ENCODE results near the gene MFSD12. TPM values are rescaled to one million over a fixed set of nuclear protein-coding genes. Genes with fewer than 3 reads are reported as not detected.

The MFSD12 gene
- total and polyA plus RNA-seq, 9 donors = 17.4 to 104 (median 36.4) TPM

DNA sequence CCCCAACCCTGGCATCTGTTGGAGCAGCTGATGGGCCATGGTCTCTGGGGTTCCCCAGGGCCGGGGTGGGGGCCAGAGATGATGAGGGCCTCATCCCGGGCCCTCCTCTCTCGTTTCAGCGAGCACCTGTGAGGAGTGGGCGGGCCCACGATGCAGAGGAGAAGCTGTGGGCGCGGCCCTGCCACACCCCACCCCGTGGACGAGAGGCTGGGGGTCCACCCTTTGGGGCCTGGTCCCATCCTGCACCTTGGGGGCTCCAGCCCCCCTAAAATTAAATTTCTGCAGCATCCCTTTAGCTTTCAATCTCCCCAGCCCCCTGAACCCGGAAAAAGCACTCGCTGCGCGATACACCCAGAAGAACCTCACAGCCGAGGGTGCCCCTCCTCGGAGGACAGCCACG is 21.0 kb upstream of the MFSD12 start:
- TF ChIP-seq EP300 (IDR thresholded peaks at IDR 0.05) (no peak), POLR2A (IDR thresholded peaks at IDR 0.05) (no peak)
- TF ChIP-seq, protein P1, sequence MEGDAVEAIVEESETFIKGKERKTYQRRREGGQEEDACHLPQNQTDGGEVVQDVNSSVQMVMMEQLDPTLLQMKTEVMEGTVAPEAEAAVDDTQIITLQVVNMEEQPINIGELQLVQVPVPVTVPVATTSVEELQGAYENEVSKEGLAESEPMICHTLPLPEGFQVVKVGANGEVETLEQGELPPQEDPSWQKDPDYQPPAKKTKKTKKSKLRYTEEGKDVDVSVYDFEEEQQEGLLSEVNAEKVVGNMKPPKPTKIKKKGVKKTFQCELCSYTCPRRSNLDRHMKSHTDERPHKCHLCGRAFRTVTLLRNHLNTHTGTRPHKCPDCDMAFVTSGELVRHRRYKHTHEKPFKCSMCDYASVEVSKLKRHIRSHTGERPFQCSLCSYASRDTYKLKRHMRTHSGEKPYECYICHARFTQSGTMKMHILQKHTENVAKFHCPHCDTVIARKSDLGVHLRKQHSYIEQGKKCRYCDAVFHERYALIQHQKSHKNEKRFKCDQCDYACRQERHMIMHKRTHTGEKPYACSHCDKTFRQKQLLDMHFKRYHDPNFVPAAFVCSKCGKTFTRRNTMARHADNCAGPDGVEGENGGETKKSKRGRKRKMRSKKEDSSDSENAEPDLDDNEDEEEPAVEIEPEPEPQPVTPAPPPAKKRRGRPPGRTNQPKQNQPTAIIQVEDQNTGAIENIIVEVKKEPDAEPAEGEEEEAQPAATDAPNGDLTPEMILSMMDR (IDR thresholded peaks at IDR 0.05) = no peak
- intact Hi-C loops (cut with DNase I) = no loop called here
- no peak overlapping the region for H3K27ac ChIP-seq
- DNase-seq = no peak
- H3K4me3 ChIP-seq = no peak overlapping the region
- H3K4me1 ChIP-seq (ENCODE audit: insufficient read depth) = peaks cover 10% of the 10 kb centered on the region
- H3K27me3 ChIP-seq = no peaks in the 10 kb centered on the region
- no peaks in the 10 kb centered on the region for H3K9me3 ChIP-seq
- WGBS, 3 donors = 74 to 81% (median 76%) methylated on average over 17 of the region's 17 CpGs
- no peaks in the 10 kb centered on the region for H3K36me3 ChIP-seq

DNA sequence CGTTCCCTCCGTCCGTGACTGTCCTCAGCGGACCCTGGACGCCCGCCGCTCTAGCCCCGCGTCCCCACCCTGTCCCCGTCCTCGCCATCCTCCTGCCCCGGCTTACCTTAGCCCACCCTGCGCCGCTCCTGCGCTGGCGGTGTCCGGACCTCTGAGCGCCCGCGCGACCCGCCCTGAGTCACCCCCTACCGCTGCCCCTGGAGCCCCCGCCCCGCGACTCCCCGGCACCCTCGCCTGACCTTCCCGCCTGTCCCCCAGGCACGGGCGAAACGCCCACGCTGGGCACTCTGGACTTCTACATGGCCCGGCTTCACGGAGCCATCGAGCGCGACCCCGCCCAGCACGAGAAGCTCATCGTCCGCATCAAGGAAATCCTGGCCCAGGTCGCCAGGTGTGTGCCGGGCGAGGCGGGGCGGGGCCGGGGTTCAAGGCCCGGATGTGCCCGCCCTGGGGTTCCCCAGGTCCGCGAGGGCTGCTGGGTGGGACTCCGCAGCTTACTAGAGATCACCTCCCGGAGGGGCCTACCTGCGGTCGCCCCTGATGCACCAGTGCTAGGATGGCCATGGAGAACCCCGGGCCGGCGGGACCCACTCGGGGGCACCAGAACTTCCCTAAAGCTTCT is 20.4 kb upstream of the MFSD12 start:
- no peaks in the 10 kb centered on the region for H3K27me3 ChIP-seq
- TF ChIP-seq, protein P1 (IDR thresholded peaks at IDR 0.05) = no peak
- no peak for TF ChIP-seq EP300 (IDR thresholded peaks at IDR 0.05)
- no peak for TF ChIP-seq POLR2A (IDR thresholded peaks at IDR 0.05)
- 90% methylated on average over 54 to 60 of the region's 60 CpGs for WGBS, 3 donors
- no peaks in the 10 kb centered on the region for H3K36me3 ChIP-seq
- no peaks in the 10 kb centered on the region for H3K9me3 ChIP-seq
- DNase-seq = peak in 1 of 5 donors; percentile 52
- H3K27ac ChIP-seq = no peak overlapping the region
- no peak overlapping the region for H3K4me3 ChIP-seq
- intact Hi-C loops (cut with DNase I) = no loop called here
- peaks cover 12% of the 10 kb centered on the region for H3K4me1 ChIP-seq (ENCODE audit: insufficient read depth)

DNA sequence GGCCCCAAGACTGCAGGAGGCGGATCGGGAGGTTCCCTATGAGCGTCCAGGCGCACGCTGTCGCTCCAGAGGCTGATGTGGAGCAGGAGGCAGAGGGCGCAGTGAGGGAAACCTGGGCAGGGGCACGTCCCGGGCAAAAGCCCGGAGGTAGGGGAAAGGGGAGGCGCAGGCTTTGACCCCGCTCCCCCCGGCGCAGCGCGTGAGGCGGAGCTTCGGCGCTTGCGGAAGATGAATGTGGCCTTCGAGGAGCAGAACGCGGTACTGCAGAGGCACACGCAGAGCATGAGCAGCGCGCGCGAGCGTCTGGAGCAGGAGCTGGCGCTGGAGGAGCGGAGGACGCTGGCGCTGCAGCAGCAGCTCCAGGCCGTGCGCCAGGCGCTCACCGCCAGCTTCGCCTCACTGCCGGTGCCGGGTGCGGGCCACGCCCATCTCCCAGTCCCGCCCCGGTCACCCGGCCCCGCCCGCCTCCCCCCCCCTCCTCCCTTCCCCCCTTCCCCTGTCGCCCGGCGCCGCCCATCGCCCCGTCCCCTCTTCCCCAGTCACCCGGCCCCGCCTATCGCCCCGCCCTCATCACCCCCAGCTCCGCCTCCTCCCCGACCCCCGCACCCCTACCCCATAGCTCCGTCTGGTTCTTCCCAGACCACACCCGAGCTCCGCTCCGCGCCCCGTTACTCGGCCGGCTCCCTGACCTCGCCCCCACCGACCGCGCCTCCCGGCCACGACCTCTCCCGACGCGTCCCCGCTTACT is 19.5 kb upstream of the MFSD12 start:
- no peak for TF ChIP-seq EP300 (IDR thresholded peaks at IDR 0.05)
- TF ChIP-seq POLR2A (IDR thresholded peaks at IDR 0.05) = no peak
- TF ChIP-seq, protein P1 (IDR thresholded peaks at IDR 0.05) = no peak
- peak; percentile 55 to 82 (median 59) for DNase-seq
- Histone ChIP-seq H3K4me1 (ENCODE audit: insufficient read depth) (peaks cover 12% of the 10 kb centered on the region), H3K27ac (no peak overlapping the region), H3K27me3 (no peaks in the 10 kb centered on the region), H3K4me3 (peak overlapping the region; percentile 14), H3K36me3 (no peaks in the 10 kb centered on the region), H3K9me3 (no peaks in the 10 kb centered on the region)
- intact Hi-C loops (cut with DNase I) = no loop called here
- WGBS, 3 donors = 40 to 72% (median 58%) methylated on average over 59 to 75 of the region's 78 CpGs

DNA sequence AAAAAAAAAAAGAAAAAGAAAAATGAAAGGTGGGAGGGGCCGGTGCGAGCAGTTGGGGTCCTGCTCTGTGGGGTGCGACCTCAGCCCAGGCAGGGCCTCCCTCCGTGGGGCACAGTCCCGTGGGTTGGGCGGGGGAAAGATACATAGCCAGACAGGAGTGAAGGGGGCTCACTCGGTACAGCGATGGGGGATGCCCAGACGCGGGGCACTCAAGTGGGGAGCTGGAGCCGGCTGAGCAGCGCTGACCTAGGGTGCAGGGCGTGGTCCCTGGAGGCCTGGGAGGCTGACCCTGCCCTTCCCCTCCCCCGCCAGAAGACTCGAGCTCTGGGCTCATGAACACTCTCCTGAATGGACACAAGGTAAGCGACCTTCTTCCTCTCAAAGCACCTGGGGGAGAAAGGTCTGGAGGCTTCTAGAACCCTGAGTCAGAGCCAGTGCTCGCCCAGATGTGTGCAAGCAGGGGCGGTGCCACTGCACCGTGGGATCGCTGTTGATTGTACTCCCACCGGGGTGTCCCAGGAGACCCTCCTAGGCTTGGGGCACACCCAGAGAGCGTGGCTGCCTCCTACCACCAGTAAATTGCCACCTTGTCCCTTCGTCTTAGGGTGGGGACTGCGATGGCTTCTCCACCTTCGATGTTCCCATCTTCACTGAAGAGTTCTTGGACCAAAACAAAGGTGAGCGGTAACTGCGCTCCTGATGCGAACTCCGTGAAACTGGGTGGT is 18.7 kb upstream of the MFSD12 start:
- intact Hi-C loops (cut with DNase I) = no loop called here
- no peak overlapping the region for H3K27ac ChIP-seq
- DNase-seq = no peak
- WGBS, 3 donors = 81 to 89% (median 85%) methylated on average over 29 of the region's 29 CpGs
- H3K4me3 ChIP-seq = peak overlapping the region; percentile 14
- no peak for TF ChIP-seq POLR2A (IDR thresholded peaks at IDR 0.05)
- TF ChIP-seq, protein P1 (IDR thresholded peaks at IDR 0.05) = no peak
- no peak for TF ChIP-seq EP300 (IDR thresholded peaks at IDR 0.05)
- no peaks in the 10 kb centered on the region for H3K9me3 ChIP-seq
- H3K4me1 ChIP-seq (ENCODE audit: insufficient read depth) = peaks cover 12% of the 10 kb centered on the region
- H3K36me3 ChIP-seq = no peaks in the 10 kb centered on the region
- H3K27me3 ChIP-seq = no peaks in the 10 kb centered on the region
